Pancreas (tissue), 10 donors: Measurements from ENCODE around the gene CTSE. TPM values are rescaled to one million over a fixed set of nuclear protein-coding genes. Genes with fewer than 3 reads are reported as not detected.

ENCODE experiments used
- ATAC-seq, 4 donors: fragments of 200-7000 bp; cut with Tn5 transposase; one replicate each; pipeline versions ENCODE4 v1.8.0 to v1.9.1; 2020; ENCODE audit warnings: mild to moderate bottlenecking in 4 of 4, moderate library complexity in 4 of 4
- DNase-seq, 6 donors: peaks; one replicate each; pipeline ENCODE4 v3.0.0-alpha.2; 2020
- FAIRE-seq: peaks from 2 replicates; lab custom pipeline; 2012; peaks lifted over from hg19 to GRCh38; lab: Jason Lieb, UNC
- H3K27ac ChIP-seq, 4 donors: fragments of 200-600 bp; sonication (generic); 1 replicate in 3 of 4; 2 replicates in 1 of 4; pipeline versions ENCODE4 v1.5.0 to v1.8.0; 2020
- H3K27me3 ChIP-seq, 4 donors: fragments of 200-600 bp; one replicate each; pipeline ENCODE4 v1.8.0; 2021
- H3K36me3 ChIP-seq, 3 donors: fragments of 200-600 bp; sonication (generic) in 1 of 3; one replicate each; pipeline versions ENCODE4 v1.5.0 to v1.8.0; 2020 to 2021
- H3K4me1 ChIP-seq, 3 donors: fragments of 200-600 bp; one replicate each; pipeline ENCODE4 v1.8.0; 2021
- H3K4me3 ChIP-seq, 4 donors: fragments of 200-600 bp; sonication (generic) in 2 of 4; one replicate each; pipeline versions ENCODE4 v1.5.0 to v1.8.0; 2020 to 2021
- H3K9me3 ChIP-seq, 4 donors: fragments of 200-600 bp; one replicate each; pipeline ENCODE4 v1.8.0; 2021
- CTCF ChIP-seq, 4 donors: fragments of 200-600 bp; sonication (generic) in 3 of 4; IDR thresholded peaks; one replicate each; pipeline versions ENCODE4 v1.5.0 to v1.8.0; 2021; ENCODE audit warnings: antibody characterized with exemption in 4 of 4
- WGBS, 2 donors: extraction: QIAGEN DNeasy Blood & Tissue Kit; methylation state at CpG; one replicate each; pipeline ENCODE4 v1.1.7; 2013; 5-methylcytosine and 5-hydroxymethylcytosine counted together
- intact Hi-C, 3 donors: fragments of 100-400 bp; cut with DNase I; formaldehyde crosslinking; loops; one replicate each; pipeline versions ENCODE4 v1.11.1 to v1.14.2; 2022
- polyA plus RNA-seq, 2 donors: library from polyadenylated mRNA; stranded (reverse); fragments of 200-250 nt; gene quantifications; one replicate each; pipeline ENCODE4 v1.2.3, GENCODE V29; 2013
- total RNA-seq, 6 donors: library from RNA; stranded (reverse); fragmentation: NEBNext Ultra II Directional in 4 of 6; extraction: Animal tissue kit (Norgen Biotek cat#: 25700) in 4 of 6; gene quantifications; one replicate each; pipeline versions ENCODE4 v1.2.1 to v1.2.4, GENCODE V29; 2021 to 2023
- donor health status: healthy with polysubstance abuse.
- donor health status: DM: no; HTN: no; CAD: no; lungs with moderate emphysema.
- donor health status: DM: no; HTN: no; CAD: no.
- donor health status: control.
- donor health status: control.
- donor health status: Bipolar disorder and iron deficiency.
- donor health status: DM: yes; HTN: yes; CAD: no.
- donor health status: DM: no; HTN: no; CAD: no.
- donor health status: DM: no; HTN: no; CAD: no.
- donor health status: DM: yes; HTN: yes; CAD: no.

The CTSE gene
- total and polyA plus RNA-seq, 8 donors = 0.51 to 42.4 (median 2.6) TPM

GRCh38 chr1:205970486-205970885 lies 53.2 kb downstream of the CTSE start:
- Histone ChIP-seq H3K9me3 (no peaks in the 10 kb centered on the region), H3K27ac (peak overlapping the region in 1 of 4 donors; percentile 5), H3K36me3 (no peaks in the 10 kb centered on the region), H3K4me1 (peaks cover 0 to 10% (median 3%) of the 10 kb centered on the region in 3 donors), H3K27me3 (no peaks in the 10 kb centered on the region), H3K4me3 (no peak overlapping the region)
- ATAC-seq (peak in 1 of 4 donors; percentile 33), DNase-seq (no peak), FAIRE-seq (no peak)
- intact Hi-C loops = loop anchor here in 1 of 3 donors (10.0 kb wide), 1 partner anchor 46 kb away; no protein-coding TSS in a partner anchor
- WGBS, 2 donors = 8 to 19% methylated on average over 1 of the region's 1 CpG
- TF ChIP-seq CTCF (IDR thresholded peaks at IDR 0.05) = no peak

GRCh38 chr1:205969229-205969628 lies 54.5 kb downstream of the CTSE start:
- Histone ChIP-seq H3K27me3 (no peaks in the 10 kb centered on the region), H3K27ac (no peak overlapping the region), H3K36me3 (no peaks in the 10 kb centered on the region), H3K4me1 (peaks cover 0 to 10% (median 3%) of the 10 kb centered on the region in 3 donors), H3K4me3 (no peak overlapping the region), H3K9me3 (no peaks in the 10 kb centered on the region)
- TF ChIP-seq CTCF (IDR thresholded peaks at IDR 0.05) = no peak
- intact Hi-C loops = no loop called here
- 88% methylated on average over 8 of the region's 8 CpGs for WGBS, 2 donors
- DNase-seq (peak in 1 of 6 donors; percentile 27), ATAC-seq (no peak), FAIRE-seq (no peak)

- no peaks in the 10 kb centered on the region for H3K36me3 ChIP-seq
- FAIRE-seq (no peak), DNase-seq (no peak), ATAC-seq (no peak)
- intact Hi-C loops = no loop called here
- H3K4me1 ChIP-seq = peaks cover 0 to 10% (median 3%) of the 10 kb centered on the region in 3 donors
- no peaks in the 10 kb centered on the region for H3K27me3 ChIP-seq
- H3K9me3 ChIP-seq = no peaks in the 10 kb centered on the region
- H3K27ac ChIP-seq = no peak overlapping the region
- H3K4me3 ChIP-seq = no peak overlapping the region
- TF ChIP-seq CTCF (IDR thresholded peaks at IDR 0.05) = no peak
- WGBS, 2 donors = 77 to 80% methylated on average over 10 of the region's 10 CpGs
These were observed 56.0 kb downstream of the CTSE start for GRCh38 chr1:205967554-205968335.

DNA sequence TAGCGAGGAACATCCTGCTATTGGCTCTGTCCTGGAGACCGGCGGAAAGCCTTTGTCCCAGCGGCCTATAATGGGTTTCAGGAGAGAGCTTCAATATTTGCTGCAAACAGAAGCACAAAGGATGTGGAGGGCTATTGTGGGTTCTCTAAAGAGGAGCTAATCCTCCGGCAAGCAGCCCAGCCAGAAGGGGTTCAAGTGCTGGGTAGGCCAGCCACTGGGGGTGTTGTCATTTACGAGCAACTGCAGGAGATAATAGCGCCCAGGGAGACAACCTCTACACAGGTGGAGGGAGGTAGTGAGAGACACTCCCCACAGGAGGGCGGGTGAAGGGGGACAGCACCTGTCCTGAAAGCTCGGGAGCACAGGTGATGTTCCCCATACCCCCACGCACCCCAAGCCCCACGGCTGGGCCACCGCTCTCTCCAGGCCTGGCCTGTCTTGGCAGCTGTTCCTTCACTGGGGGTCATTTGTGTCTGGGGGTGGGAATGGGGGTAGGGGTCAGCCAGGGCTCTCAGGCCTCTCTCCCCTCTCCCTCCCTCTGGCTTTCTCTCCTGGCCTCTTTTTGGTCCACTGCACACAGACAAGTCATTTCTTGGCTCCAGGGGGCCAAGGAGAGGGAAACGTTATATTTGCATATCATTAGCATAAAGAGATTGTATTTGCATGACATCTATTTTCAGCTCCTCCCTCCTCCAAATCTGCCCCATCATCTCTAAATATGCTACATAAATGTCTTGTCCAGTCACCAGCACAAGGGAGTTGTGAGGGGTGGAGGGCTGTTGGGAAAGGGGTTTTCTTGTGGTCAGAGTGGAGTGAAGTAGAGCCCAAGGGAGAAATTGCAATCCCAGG lies 58.4 kb downstream of the CTSE start:
- Histone ChIP-seq H3K4me3 (no peak overlapping the region), H3K27me3 (no peaks in the 10 kb centered on the region), H3K4me1 (peaks cover 0 to under 1% (median 0%) of the 10 kb centered on the region in 3 donors), H3K36me3 (no peaks in the 10 kb centered on the region), H3K27ac (no peak overlapping the region), H3K9me3 (no peaks in the 10 kb centered on the region)
- WGBS, 2 donors = 87% methylated on average over 10 to 13 of the region's 13 CpGs
- TF ChIP-seq CTCF (IDR thresholded peaks at IDR 0.05) = no peak
- DNase-seq (no peak), ATAC-seq (no peak), FAIRE-seq (no peak)
- intact Hi-C loops = no loop called here
